GM18502 (cell line): ENCODE results near the gene NDUFB5.

Experiments
- ATAC-seq: cut with Tn5 transposase; IDR thresholded peaks from one replicate; pipeline ENCODE4 v1.9.1; 2021; ENCODE audit warnings: mild to moderate bottlenecking; ENCODE audit not compliant: unreplicated experiment, poor library complexity

The NDUFB5 gene

DNA sequence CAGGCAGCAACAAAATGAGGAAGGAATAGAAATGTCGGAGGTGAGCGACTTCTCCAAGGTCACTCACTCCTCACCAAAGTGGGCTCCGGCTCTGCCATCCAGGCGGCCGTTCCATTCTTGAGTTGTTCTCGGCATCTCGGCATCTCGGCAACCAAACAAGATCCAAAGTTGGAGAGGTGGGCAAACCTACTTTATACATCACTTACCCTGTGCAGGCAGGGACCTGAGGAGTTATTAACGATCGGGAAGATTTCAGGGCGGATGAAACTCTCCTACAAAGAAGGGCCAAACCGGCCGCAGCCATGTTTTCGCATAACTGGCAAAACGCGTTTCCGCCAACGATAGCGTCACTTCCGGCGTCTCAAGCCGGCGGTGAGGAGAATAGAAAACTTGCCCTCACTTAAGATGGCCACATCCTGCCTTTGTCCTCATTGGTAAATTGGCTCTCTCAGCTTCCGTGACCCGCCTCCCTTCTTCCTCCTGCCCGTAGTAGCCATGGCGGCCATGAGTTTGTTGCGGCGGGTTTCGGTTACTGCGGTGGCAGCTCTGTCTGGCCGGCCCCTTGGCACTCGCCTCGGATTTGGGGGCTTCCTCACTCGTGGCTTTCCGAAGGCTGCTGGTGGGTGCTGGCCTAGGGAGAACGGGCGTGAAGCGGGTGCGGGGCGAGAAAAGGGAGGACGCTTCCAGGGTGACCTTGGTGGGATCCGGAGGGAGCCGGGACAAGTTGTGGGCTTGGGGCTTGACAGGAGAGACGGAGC, at the start of gene NDUFB5, which contains the start of gene MRPL47:
Gene NDUFB5 (plus strand): TSS at position 474 of the 758 bp plus-strand sequence. CDS start 22 bp downstream, at position 496.
Gene MRPL47 (minus strand): TSS at position 318 of the 758 bp plus-strand sequence. CDS start 14 bp downstream, at position 304.
- ATAC-seq = peak; percentile 94

DNA sequence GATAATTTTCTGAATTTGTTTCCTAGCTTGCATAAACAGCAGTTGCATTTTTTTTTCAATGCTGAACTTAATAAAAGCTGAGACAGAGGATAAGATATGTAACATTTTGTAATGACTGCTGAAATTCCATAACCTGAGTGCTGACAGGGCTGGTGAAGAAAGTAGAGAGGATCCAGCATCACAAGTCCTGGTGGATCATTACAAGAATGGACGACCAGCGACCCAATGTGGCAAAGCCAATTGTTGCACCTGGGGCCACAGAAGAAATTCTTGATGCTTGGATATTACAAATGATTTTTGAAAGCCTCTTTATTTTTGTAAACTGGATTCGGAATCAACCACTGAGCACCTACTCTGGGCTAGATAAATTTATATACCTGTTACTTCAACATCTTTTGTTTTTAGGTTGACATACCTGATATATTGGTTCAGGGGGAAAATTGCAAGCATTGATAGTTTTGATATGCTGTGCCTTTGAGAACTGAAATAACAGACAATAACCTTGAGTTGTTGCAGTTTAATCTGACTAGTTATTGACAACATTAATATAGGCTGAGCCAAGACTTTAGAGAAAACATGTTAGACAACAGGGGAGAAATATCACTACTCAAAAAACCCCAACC, 45.7 kb upstream of the NDUFB5 start:
- no peak for ATAC-seq

DNA sequence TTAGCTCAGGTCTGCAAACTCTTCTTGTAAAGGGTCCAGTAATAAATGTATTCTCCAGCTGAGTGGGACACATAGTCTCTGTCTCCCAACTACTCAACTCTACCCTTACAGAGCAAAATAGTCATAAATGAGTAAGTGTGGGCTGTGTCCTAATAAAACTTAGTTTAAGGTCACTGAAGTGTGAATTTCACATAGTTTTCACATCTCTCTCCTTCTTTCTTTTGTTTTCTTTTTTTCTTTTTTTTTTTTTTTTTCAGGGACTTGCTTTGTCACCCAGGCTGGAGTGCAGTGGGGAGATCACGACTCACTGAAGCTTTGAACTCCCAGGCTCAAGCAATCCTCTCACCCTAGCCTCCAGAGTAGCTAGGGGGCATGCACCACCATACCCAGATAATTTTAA, 43.8 kb upstream of the NDUFB5 start:
- ATAC-seq = no peak

DNA sequence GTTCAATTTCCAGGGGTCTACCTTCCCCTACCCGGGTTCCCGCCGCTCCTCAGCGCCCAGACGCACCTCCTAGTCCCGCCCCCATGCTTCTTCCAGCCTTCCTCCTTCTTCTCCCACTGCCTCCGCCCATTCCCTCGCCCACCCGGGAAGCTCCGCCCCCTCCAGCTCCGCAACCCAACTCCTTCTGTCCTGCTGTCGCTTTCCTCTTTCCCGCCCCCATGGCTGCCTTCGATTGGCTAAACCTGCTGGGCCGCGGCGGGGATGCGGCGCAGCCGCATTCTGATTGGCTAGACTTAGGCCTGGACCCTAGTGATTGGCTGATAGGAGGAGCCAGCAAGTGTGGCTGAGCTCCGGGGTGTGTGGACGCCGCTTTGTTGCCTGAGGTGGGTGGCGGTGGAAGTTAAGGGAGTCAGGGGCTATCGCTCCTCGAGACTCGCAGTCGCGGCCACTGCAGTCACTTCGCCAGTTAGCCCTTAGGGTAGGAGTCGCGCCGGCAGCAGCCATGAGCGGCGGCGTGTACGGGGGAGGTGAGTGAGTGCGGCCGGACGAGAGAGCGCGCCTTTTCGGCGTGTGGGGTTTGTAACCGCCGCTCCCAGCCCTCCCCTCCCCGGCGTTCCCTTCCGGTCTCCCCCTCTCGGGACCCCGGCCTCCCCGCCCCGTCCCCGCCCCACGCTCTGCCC, 41.9 kb upstream of the NDUFB5 start, which contains the start of gene ACTL6A:
Gene ACTL6A (plus strand): TSS at position 336 of the 680 bp plus-strand sequence. CDS start 167 bp downstream, at position 503.
- ATAC-seq = peak; percentile 95

DNA sequence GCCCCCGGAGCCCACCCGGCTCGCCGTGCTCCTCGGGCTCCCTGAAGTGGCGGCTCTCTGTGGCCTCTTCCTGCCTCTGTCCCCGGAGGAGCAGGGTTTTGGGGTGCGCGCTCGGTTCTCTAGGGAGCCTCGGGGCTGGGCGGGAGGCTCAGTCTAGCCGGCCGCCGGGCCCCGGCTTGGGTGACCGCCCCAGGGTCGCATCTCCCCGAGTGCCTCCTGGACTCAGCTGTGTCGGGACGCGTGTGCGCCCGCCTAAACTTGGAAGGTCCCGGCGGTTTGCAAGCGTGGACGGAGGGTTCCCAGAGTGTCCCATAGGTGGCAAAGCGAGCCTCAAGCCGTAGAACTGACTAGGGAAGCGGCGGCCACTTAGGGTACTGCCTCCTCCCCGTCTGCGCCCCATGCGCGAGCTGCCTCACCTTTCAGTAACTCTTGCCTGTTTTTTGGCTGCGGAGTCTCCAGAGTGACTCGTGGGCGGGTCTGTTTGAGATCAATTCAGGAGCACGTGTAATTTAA, 41.3 kb upstream of the NDUFB5 start:
- ATAC-seq = peak; percentile 58

DNA sequence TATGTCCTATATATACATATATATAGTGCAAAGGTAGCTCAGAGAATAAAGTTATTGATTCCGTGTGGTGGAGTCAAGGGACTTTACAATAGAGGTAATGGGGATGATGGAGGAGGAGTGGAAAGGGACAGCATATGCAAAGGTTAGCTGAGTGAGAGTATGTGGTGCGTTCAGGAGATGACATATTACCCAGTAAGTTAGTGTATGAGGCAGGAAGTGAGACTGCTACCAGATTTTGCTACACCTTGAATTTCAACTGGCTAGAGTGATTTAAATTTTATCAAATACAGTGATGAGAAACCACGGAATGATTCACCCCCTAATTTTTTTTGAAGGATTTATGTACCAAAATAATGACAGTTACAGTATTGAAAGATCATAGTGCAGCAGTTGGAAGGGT, 39.1 kb upstream of the NDUFB5 start:
- no peak for ATAC-seq

DNA sequence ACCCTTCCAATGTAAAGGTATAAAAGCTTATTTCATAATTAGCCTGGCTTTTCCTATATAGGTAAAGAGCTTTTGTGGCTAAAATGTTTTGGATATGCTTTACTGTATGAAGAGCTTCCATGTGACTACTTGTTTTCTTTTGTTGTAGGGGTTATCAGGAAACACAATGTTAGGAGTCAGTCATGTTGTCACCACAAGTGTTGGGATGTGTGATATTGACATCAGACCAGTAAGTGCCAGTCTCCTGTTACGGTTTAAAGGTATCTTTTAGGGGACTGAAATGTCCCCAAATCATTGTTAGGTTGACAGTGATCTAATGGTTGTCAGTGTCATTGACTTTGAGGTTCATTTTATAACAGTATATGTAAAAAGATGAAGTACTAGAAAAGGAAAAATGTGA, 23.6 kb upstream of the NDUFB5 start:
- no peak for ATAC-seq

DNA sequence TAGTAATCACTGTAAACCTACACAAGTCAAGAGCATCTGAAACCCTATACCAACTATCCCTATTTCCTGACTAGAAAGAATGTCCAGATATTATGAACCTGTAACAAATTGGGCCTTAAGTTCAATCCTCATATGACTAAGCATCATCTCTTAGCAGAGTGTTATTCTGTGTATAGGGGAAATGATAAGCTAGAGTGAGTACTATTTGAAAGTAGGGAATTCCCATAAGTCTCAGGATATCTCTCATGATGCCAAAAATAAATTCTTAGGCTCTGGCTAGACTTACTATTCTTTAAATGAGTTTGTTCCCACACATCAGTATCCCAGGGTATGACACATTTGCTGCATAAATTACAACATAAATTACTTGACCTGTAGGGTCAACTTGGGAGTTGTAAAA, 15.5 kb upstream of the NDUFB5 start:
- peak; percentile 67 for ATAC-seq

DNA sequence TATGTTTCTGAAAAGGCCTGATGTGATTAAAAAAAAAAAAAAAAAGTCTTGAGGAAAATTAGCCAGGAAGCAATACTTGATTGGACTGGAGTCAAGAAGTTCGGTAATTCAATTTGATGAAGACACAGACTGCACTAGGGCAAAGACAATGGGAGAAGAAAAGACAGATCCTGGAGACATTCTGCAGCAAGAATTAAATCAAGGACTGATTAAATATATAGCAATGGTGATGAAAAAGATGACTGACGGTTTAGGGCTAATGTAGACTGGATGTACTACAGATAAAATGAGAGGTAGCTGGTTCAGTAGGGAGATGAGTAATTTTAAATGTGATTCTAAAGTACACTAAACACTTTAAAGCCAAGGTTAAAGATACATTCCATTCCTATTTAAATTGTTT, 13.9 kb upstream of the NDUFB5 start:
- ATAC-seq = no peak

DNA sequence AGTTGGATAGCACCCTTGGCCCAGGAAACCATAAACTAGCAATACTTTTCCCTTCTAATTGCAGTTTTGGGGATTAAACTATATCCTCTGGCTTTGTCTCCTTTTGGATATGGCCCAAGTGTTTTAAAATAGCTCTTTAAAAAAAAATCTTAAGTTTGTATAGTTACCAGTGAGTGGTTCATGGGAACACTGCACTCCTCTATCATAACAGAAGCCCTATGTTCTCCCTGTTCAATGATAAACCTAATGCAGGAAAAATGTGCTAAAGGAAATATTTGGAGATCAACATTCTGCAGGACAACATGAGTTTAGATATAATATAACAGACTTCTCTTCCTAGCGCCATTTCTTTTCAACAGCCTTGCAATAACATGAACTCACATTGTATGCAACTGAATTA, 13.3 kb upstream of the NDUFB5 start:
- no peak for ATAC-seq

DNA sequence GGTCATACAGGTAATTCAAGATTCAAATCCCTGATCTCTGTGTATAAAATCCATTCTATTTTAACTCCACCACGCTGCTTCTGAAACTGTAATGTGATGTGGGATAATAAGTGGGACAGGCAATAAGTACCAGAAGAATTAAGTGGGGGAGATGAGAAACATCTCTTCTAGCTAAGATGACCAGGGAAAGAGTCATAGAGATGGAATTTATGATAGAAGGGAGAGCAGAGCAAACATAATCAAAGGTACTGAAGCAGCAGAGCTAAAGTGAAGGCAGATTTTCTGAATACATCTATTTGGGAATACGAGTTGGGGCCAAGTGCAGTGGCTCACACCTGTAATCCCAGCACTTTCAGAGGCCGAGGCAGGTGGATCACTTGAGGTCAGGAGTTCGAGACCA, 5.1 kb upstream of the NDUFB5 start:
- no peak for ATAC-seq

DNA sequence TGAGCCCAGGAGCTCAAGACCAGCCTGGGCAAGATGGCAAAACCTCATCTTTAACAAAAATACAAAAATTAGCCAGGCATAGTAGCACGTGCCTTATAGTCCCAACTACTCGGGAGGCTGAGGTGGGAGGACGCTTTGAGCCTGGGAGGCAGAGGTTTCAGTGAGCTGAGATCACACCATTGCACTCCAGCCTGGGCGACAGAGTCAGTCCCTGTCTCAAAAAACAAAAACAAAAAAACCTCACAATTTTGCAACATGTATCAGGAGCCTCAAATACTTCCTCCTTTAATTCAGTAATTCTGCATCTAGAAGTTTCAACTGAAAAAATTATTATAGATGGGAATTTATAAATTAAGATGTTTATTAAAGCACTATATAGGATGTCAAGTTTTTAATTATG, 1.3 kb upstream of the NDUFB5 start:
- no peak for ATAC-seq

DNA sequence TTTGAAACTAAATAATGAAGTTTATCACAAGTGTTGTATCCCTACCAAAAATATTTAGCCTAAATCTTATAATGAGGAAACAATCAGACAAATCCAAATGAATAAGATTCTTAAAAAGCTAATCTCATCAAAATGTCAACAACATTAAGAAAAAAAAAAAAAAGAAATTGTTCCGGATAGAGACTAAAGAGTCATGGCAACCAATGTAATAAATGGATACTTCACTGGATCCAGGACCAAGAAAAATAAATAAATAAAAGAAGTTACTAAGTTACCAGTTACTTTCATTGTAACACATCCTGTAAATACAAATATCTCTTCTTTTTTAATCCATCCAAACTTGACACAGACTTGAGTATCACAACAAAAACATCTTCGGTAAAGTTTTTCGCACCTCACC, 763 bp upstream of the NDUFB5 start:
- ATAC-seq = no peak

DNA sequence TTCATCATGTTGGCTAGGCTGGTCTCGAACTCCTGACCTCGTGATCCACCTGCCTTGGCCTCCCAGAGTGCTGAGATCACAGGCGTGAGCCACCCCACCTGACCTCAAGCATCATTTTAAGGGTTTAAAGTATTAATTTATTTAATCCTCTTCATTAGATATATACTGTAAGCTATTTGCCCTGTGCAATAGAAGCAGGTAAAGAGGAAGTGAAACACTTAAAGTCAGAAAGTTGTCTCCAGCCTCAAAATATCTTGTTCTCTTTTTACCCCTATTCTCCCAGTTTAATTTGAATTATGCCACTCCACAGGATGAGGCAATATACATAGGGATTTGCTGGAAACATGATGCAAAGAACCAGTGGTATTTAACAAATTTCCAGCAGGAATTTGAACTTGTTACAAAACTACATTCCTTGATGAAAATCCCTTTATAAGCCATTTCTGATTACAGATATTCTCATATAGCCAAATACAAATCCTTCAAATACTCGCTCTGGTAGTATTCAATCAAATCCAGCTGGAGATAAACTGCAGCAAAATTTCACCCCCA, 2.0 kb downstream of the NDUFB5 start:
- no peak for ATAC-seq

DNA sequence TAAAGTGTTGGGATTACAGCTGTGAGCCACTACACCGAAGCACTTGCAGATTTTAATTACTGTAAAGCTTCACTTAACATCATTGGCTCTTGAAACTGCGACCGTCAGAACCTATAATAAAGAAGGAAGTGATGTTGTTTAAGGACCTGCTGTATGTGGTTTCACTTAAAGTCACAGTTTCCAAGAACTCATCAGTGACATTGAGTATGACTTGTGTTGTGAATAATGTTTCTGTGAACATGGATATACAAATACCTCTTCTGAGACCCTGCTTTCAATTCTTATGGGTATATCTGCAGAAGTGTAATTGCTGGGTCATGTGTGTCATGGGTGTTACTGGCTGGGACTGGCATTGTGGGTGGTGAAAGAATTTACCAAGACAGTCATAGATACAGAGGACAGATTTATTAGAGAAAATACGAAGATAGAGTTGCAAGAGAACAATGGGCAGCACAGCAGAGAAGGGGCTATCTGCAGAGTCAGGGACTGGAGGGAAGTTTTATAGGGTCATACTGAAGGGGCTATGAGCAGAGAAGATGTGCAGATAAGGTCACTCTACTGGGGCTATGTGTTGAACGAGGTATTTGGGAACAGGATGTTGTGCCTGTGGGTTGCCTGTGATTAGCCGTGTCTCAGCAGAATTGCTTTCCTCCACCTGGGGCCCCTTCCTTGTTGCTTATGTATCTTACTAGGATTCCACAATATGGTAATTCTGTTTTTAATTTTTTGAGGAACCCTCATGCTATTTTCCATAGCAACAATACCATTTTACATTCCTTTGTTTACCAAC, 4.5 kb downstream of the NDUFB5 start:
- ATAC-seq = peak; percentile 66

DNA sequence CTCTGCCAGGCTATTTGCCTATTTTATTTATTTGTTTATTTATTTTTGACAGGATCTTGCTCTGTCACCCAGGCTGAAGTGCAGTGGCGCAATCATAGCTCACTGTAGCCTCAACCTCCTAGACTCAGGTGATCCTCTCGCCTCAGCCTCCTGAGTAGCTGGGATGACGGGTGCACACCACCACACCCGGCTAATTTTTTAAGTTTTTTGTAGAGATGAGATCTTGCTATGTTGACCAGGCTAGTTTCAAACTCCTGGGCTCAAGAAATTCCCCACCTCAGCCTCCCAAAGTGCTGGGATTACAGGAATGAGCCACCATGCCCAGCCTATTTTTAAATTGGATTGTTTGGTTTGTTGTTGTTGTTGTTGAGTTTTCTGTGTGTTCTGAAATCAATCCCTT, 5.5 kb downstream of the NDUFB5 start:
- no peak for ATAC-seq

DNA sequence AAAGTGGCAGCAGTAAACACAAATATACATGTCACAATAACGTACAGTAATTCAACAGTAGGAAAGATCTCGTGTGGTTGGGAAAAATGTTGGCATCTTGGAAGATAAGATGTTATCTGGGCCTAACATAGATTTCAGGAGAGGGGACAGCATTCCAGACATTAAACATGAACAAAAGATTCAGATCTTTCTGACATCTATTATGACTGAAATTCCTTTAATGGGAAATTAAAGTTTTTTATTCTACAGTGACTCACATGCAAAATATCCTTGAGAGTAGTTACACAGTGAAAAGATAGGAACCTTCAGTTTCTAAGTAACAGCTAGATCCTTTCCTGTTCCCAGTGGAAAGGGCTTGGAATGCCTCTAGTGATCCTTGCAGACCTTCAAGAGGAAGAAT, 9.2 kb downstream of the NDUFB5 start:
- no peak for ATAC-seq

DNA sequence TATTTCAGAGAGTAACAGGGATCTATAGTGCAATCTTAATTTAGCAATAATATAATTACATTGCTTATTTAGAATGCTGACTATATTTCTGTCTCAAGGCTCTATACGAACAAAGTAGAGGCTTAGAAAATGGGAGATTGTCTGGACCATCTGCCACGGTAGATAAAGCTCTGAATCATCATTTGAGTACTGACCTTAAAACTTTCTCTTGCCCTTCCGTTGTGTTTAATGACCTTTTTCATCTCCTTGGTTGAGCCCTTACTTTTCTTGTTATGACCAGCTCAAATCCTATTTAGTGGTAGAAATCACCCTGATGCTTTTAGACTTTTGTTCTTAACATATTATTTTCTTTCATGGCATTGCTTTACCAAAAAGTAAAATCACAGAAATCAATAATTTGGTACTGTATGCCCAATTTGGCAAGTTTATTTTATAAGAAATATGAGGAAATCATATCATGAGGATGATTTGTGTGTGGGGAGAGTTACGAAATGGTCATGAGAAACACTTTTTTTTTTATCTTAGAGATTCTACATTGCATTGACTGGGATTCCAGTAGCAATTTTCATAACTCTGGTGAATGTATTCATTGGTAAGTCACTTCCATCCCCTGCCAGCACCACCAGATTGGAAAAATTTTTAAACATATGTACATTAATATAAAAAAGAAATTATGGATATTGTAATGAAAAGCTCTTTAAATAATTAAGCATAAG, 11.0 kb downstream of the NDUFB5 start:
- no peak for ATAC-seq

DNA sequence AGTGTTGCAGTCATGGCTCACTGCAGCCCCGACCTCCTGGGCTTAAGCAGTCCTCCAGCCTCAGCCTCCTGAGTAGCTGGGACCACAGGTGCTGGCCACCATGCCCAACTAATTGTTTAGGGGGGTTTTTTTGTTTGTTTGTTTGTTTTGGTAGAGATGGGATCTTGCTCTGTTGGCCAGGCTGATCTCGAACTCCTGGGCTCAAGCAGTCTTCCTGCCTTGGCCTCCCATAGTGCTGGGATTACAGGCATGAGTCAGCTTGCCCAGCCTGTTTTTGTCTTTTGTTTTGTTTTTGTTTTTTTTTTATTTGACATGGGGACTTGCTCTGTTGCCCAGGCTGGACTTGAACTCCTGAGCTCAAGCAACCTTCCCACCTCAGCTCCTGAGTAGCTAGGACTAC, 17.4 kb downstream of the NDUFB5 start:
- ATAC-seq = no peak
